SK-N-SH (cell line): ENCODE results near the gene MICAL2. TPM values are rescaled to one million over a fixed set of nuclear protein-coding genes. Genes with fewer than 3 reads are reported as not detected.

Experiments used
- CTCF ChIA-PET: fragments of 300-600, 350-600 bp; formaldehyde crosslinking; extraction: SDS; loops from one replicate; lab custom pipeline; 2021; lab: Yijun Ruan, JAX
- POLR2A ChIA-PET: fragments of 350-600 bp; sonication (Branson Sonifier 250); formaldehyde crosslinking; extraction: SDS; loops from one replicate; lab custom pipeline; 2020; ENCODE audit warnings: antibody characterized with exemption, inconsistent platforms; lab: Yijun Ruan, JAX
- DNase-seq: peaks from one replicate; pipeline ENCODE4 v3.0.0; 2012
- H2AFZ ChIP-seq: fragments of 200-600 bp; sonication (generic); 2 replicates; pipeline ENCODE4 v1.8.1; 2016; ENCODE audit warnings: antibody characterized with exemption, mild to moderate bottlenecking, low read depth
- H3F3A ChIP-seq: fragments of 200-600 bp; sonication (generic); replicated peaks from 2 replicates; pipeline ENCODE3; 2016; ENCODE audit warnings: antibody characterized with exemption, mild to moderate bottlenecking; ENCODE audit not compliant: insufficient read depth
- H3K27ac ChIP-seq, 2 experiments: fragments of 200-500 bp in 1 of 2; fragments of 200-600 bp in 1 of 2; sonication (Bioruptor generic) in 1 of 2; sonication (generic), shearing (Covaris generic) in 1 of 2; 2 replicates each; pipeline versions ENCODE4 v1.5.1 to v1.6.1; 2014 to 2016; ENCODE audit warnings: low read depth in 2 of 2, inconsistent platforms in 1 of 2, low read length in 1 of 2, mild to moderate bottlenecking in 1 of 2, mixed read lengths in 1 of 2
- H3K27me3 ChIP-seq: fragments of 200-600 bp; sonication (generic), shearing (Covaris generic); 2 replicates; pipeline ENCODE4 v1.6.1; 2016; ENCODE audit warnings: mixed run types; ENCODE audit not compliant: insufficient read depth
- H3K36me3 ChIP-seq, 2 experiments: fragments of 200-500 bp in 1 of 2; fragments of 200-600 bp in 1 of 2; sonication (Bioruptor generic) in 1 of 2; sonication (generic) in 1 of 2; replicated peaks in 1 of 2; 2 replicates each; pipeline versions ENCODE3 to v1.5.1; 2014 to 2016; ENCODE audit warnings: low read length in 1 of 2, mild to moderate bottlenecking in 1 of 2; ENCODE audit not compliant: insufficient read depth in 2 of 2, control insufficient read depth in 1 of 2
- H3K4me1 ChIP-seq, 2 experiments: fragments of 200-500 bp in 1 of 2; fragments of 200-600 bp in 1 of 2; sonication (Bioruptor generic) in 1 of 2; sonication (generic), shearing (Covaris generic) in 1 of 2; 2 replicates each; pipeline versions ENCODE4 v1.5.1 to v1.6.1; 2014 to 2016; ENCODE audit warnings: low read depth in 1 of 2, low read length in 1 of 2, mixed run types in 1 of 2; ENCODE audit not compliant: insufficient read depth in 2 of 2, control insufficient read depth in 1 of 2
- H3K4me2 ChIP-seq: fragments of 200-600 bp; sonication (generic), shearing (Covaris generic); 2 replicates; pipeline ENCODE4 v1.6.1; 2017; ENCODE audit warnings: mixed run types
- H3K4me3 ChIP-seq, 2 experiments: fragments of 200-500 bp in 1 of 2; fragments of 200-600 bp in 1 of 2; sonication (Bioruptor generic) in 1 of 2; sonication (generic), shearing (Covaris generic) in 1 of 2; 2 replicates each; pipeline versions ENCODE4 v1.5.1 to v1.8.1; 2014 to 2016; ENCODE audit warnings: low read depth in 2 of 2, inconsistent platforms in 1 of 2, low read length in 1 of 2, mild to moderate bottlenecking in 1 of 2, mixed read lengths in 1 of 2, moderate library complexity in 1 of 2
- H3K79me2 ChIP-seq: fragments of 200-600 bp; sonication (generic); 2 replicates; pipeline ENCODE4 v1.8.1; 2017; ENCODE audit warnings: mild to moderate bottlenecking; ENCODE audit not compliant: insufficient read depth
- H3K9ac ChIP-seq: fragments of 200-600 bp; sonication (generic); 2 replicates; pipeline ENCODE4 v1.6.1; 2017; ENCODE audit warnings: mixed run types
- H3K9me2 ChIP-seq: fragments of 200-600 bp; sonication (generic); 2 replicates; pipeline ENCODE4 v1.6.1; 2017; ENCODE audit warnings: mixed run types
- H3K9me3 ChIP-seq: fragments of 200-600 bp; sonication (generic); 2 replicates; pipeline ENCODE4 v1.6.1; 2017; ENCODE audit warnings: mixed run types, mild to moderate bottlenecking, moderate library complexity
- H4K20me1 ChIP-seq: fragments of 200-600 bp; sonication (generic); 2 replicates; pipeline ENCODE4 v1.6.1; 2017; ENCODE audit warnings: mild to moderate bottlenecking, mixed run types; ENCODE audit not compliant: insufficient read depth
- EP300 ChIP-seq, 2 experiments: IDR thresholded peaks; 2 replicates each; pipeline versions ENCODE4 v1.4.0 to v1.6.1; 2012; ENCODE audit warnings: borderline replicate concordance in 1 of 2, low read depth in 1 of 2, low read length in 1 of 2
- FOXJ3 ChIP-seq: sonication (generic); formaldehyde crosslinking; IDR thresholded peaks from 2 replicates; pipeline ENCODE4 v1.5.1; 2020; ENCODE audit warnings: mild to moderate bottlenecking, missing genetic modification reagents
- FOXM1 ChIP-seq: IDR thresholded peaks from 2 replicates; pipeline ENCODE4 v1.4.0; 2012; ENCODE audit warnings: low read depth, mild to moderate bottlenecking
- GATA2 ChIP-seq: sonication (generic); formaldehyde crosslinking; IDR thresholded peaks from 2 replicates; pipeline ENCODE4 v1.5.0; 2020; ENCODE audit warnings: mild to moderate bottlenecking, missing genetic modification reagents
- JUND ChIP-seq: IDR thresholded peaks from 2 replicates; pipeline ENCODE4 v1.4.0; 2012
- MAX ChIP-seq: IDR thresholded peaks from 2 replicates; pipeline ENCODE4 v1.4.0; 2012; ENCODE audit warnings: low read depth
- MEF2A ChIP-seq: IDR thresholded peaks from 2 replicates; pipeline ENCODE4 v1.4.0; 2012; ENCODE audit warnings: low read depth, borderline replicate concordance
- MXI1 ChIP-seq: IDR thresholded peaks from 2 replicates; pipeline ENCODE4 v1.6.1; 2012; ENCODE audit warnings: mild to moderate bottlenecking, low read depth, low read length, improper control_type of control experiment
- POLR2AphosphoS5 ChIP-seq: IDR thresholded peaks from 2 replicates; pipeline ENCODE4 v1.6.1; 2012; ENCODE audit warnings: low read depth, low read length
- RCOR1 ChIP-seq: fragments of 150-350 bp; IDR thresholded peaks from 2 replicates; pipeline ENCODE4 v1.6.1; 2017; ENCODE audit warnings: antibody characterized with exemption, low read length
- TAF1 ChIP-seq: IDR thresholded peaks from 2 replicates; pipeline ENCODE4 v1.6.1; 2012; ENCODE audit warnings: low read depth, mild to moderate bottlenecking, low read length, moderate library complexity, borderline replicate concordance
- TCF12 ChIP-seq: IDR thresholded peaks from 2 replicates; pipeline ENCODE4 v1.4.0; 2012
- TEAD4 ChIP-seq: IDR thresholded peaks from 2 replicates; pipeline ENCODE4 v1.4.0; 2012; ENCODE audit warnings: mild to moderate bottlenecking, borderline replicate concordance; ENCODE audit not compliant: insufficient read depth
- WGBS: methylation state at CpG from one replicate; pipeline ENCODE4 v1.1.6; 2017; ENCODE audit warnings: low lambda C conversion rate; 5-methylcytosine and 5-hydroxymethylcytosine counted together
- polyA plus RNA-seq, 3 experiments: library from polyadenylated mRNA; depleted of rRNA; stranded (reverse); fragments of >200 nt; gene quantifications; 2 replicates each; pipeline ENCODE4 v1.2.3, GENCODE V29; 2012
- TF ChIP-seq, protein P1 (sequence below): IDR thresholded peaks from 2 replicates; pipeline ENCODE4 v1.4.0; 2012; ENCODE audit warnings: low read depth, borderline replicate concordance

MICAL2 gene
- polyA plus RNA-seq, 1 of the 3 experiments (the other 2 are of a cell fraction): 54.6 TPM

DNA sequence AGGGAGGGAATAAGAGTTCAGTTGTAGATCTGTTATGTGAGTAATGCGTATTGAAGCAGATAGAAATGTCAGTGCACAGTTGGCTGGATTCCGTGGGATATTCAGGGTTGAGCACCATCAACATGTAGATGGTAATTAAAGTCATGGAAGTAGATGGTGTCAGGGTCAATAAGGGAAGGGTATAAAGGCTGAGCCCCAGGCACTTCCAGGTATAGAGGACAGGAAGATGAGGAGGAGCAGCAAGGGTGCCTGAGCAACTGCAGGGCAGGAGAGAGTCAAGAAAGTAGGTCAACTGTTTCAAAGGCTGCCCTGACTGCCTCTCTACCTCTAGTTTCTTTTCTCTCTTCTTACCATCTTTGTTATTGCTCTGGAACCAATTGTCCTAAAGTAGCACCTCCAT is 85.9 kb downstream of the MICAL2 start:
- Histone ChIP-seq H3K27me3 (no peaks in the 10 kb centered on the region), H3K79me2 (peaks cover 82% of the 10 kb centered on the region), H3K9ac (no peak overlapping the region; the same call in 1 of the 2 replicates), H3K9me3 (no peaks in the 10 kb centered on the region), H2AFZ (no peak overlapping the region), H4K20me1 (no peaks in the 10 kb centered on the region), H3K4me3 (no peak overlapping the region), H3K27ac (peak overlapping the region in 1 of 2 experiments; percentile 100; a peak in 3 of 4 replicates), H3K9me2 (no peaks in the 10 kb centered on the region), H3K4me2 (no peak overlapping the region), H3K36me3 (peaks cover 0 to 17% of the 10 kb centered on the region in 2 experiments), H3F3A (peaks cover 73% of the 10 kb centered on the region), H3K4me1 (peaks cover 15 to 25% of the 10 kb centered on the region in 2 experiments; a peak in 3 of 4 replicates)
- WGBS: 94% methylated on average over 2 of the region's 2 CpGs
- TF ChIP-seq TEAD4 (no peak), RCOR1 (no peak), MAX (no peak), TCF12 (no peak)
- TF ChIP-seq, protein P1, sequence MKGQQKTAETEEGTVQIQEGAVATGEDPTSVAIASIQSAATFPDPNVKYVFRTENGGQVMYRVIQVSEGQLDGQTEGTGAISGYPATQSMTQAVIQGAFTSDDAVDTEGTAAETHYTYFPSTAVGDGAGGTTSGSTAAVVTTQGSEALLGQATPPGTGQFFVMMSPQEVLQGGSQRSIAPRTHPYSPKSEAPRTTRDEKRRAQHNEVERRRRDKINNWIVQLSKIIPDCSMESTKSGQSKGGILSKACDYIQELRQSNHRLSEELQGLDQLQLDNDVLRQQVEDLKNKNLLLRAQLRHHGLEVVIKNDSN: no peak
- ChIA-PET CTCF (interaction anchor here (0.8 kb wide), 1 partner anchor 32 kb away, joined by 3 read pairs; no protein-coding TSS in a partner anchor), POLR2A (no interaction called here)
- DNase-seq: no peak

DNA sequence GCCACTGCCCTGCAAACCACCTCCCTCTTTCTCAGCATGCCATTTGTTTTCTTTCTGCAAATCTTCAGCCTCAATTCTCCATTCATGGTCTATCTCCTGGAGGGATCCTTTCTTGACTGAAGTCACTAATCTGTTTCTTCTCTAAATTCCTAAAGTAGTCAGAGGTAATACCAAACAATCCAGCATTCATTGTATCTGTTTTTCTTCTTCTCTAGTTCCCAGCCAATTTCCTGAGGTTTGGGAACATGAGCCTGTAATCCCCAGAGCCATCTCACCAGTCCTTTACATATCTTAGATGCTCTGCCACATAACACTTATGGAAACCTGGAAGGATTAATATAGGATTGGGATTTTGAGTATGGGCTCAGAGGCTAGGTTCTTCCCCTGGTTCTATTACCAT is 86.5 kb downstream of the MICAL2 start:
- H3K79me2 ChIP-seq: peaks cover 79% of the 10 kb centered on the region
- H3K4me2 ChIP-seq: no peak overlapping the region
- peak overlapping the region; percentile 30; the same call in 1 of the 2 replicates for H3K9ac ChIP-seq
- peak overlapping the region in 1 of 2 experiments; percentile 100; a peak in 3 of 4 replicates for H3K27ac ChIP-seq
- H2AFZ ChIP-seq: no peak overlapping the region
- H3K9me3 ChIP-seq: no peaks in the 10 kb centered on the region
- CTCF ChIA-PET: interaction anchor here (1.0 to 1.2 kb wide), 2 partner anchors 64 to 149 kb away, joined by 3 read pairs; no protein-coding TSS in a partner anchor
- POLR2A ChIA-PET: no interaction called here
- H3F3A ChIP-seq: peaks cover 77% of the 10 kb centered on the region
- H3K36me3 ChIP-seq: peaks cover 0 to 17% of the 10 kb centered on the region in 2 experiments
- H3K27me3 ChIP-seq: no peaks in the 10 kb centered on the region
- DNase-seq: no peak
- no peaks in the 10 kb centered on the region for H4K20me1 ChIP-seq
- H3K4me3 ChIP-seq: no peak overlapping the region
- H3K9me2 ChIP-seq: no peaks in the 10 kb centered on the region
- TF ChIP-seq TCF12 (peak; percentile 51; the same call in 1 of the 2 replicates), GATA2 (CRISPR knock-in tag) (no peak), JUND (no peak)
- H3K4me1 ChIP-seq: peaks cover 21 to 27% of the 10 kb centered on the region in 2 experiments; a peak in 3 of 4 replicates

DNA sequence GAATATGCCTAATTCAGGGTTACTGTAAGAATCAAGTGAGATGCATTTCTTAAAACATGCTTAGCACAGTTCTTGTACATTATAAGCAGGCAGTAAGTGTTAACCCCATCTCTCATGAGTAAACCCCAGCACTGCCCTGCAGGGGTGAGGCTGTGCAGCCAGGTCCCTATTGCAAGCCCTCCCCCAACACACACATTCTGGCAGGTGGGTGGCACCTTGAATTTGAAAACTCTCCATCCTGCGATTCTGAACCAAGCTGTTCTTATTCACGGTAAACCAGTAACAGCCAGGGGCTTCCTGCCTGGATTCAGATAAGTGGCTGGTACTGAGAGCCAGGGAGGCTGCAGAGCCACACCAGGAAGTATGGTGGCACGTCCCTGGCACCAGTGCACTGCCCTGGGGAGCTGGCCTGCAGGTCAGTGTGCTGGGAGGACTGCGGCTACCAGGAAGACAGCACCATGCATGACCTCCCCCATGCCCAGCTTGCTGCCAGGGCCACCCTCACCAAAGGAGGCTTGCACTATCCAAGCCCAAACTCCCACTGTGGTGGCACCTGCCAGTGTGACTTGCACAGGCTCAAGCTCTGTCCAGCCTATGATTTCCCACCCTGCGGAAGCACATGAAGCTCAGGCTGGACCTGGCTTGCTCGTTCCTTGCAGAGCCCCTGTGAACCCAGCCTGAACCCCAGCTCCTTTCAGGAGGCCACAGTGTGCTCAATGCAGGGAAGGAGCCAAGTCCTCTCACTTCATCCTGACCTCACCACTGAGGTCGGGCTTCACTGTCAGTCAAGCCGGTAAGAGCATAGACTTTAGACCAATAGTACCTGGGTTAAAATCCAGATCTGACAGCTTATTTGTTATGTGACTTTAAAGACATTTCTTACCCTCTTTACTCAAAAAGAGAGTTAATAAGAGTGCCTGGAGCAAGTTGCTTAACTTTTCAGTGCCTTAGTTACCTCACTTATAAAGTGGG is 88.1 kb downstream of the MICAL2 start:
- Histone ChIP-seq H4K20me1 (no peaks in the 10 kb centered on the region), H3K27me3 (no peaks in the 10 kb centered on the region), H3F3A (peaks cover 89% of the 10 kb centered on the region), H3K4me3 (no peak overlapping the region), H3K9me3 (no peaks in the 10 kb centered on the region), H3K9me2 (no peaks in the 10 kb centered on the region), H3K36me3 (peaks cover 0 to 20% of the 10 kb centered on the region in 2 experiments), H2AFZ (no peak overlapping the region), H3K4me1 (peaks cover 24 to 27% of the 10 kb centered on the region in 2 experiments; a peak in 3 of 4 replicates), H3K9ac (peak overlapping the region; percentile 84; the same call in 1 of the 2 replicates), H3K4me2 (no peak overlapping the region), H3K79me2 (peaks cover 80% of the 10 kb centered on the region), H3K27ac (peak overlapping the region in 1 of 2 experiments; percentile 100; a peak in 2 of 4 replicates)
- no peak for DNase-seq
- CTCF ChIA-PET: interaction anchor here (0.6 to 1.7 kb wide), 3 partner anchors 11 to 985 kb away, joined by 3 to 6 read pairs (median 3); no protein-coding TSS in a partner anchor
- 97% methylated on average over 4 of the region's 8 CpGs for WGBS
- TF ChIP-seq RCOR1 (no peak), EP300 (IDR thresholded peaks at IDR 0.05; ENCODE audit: borderline replicate concordance in 1 of 2, low read depth in 1 of 2, low read length in 1 of 2) (no peak), MXI1 (no peak), FOXJ3 (CRISPR knock-in tag) (no peak), TAF1 (no peak), POLR2AphosphoS5 (no peak), TCF12 (no peak), FOXM1 (no peak), MEF2A (no peak)
- TF ChIP-seq, protein P1: no peak
- POLR2A ChIA-PET: no interaction called here
